ENCODE data around the gene C20orf173.

GRCh38 chr20:35578469-35578868, 49.0 kb upstream of the C20orf173 start:
- TF ChIP-seq, protein P1, sequence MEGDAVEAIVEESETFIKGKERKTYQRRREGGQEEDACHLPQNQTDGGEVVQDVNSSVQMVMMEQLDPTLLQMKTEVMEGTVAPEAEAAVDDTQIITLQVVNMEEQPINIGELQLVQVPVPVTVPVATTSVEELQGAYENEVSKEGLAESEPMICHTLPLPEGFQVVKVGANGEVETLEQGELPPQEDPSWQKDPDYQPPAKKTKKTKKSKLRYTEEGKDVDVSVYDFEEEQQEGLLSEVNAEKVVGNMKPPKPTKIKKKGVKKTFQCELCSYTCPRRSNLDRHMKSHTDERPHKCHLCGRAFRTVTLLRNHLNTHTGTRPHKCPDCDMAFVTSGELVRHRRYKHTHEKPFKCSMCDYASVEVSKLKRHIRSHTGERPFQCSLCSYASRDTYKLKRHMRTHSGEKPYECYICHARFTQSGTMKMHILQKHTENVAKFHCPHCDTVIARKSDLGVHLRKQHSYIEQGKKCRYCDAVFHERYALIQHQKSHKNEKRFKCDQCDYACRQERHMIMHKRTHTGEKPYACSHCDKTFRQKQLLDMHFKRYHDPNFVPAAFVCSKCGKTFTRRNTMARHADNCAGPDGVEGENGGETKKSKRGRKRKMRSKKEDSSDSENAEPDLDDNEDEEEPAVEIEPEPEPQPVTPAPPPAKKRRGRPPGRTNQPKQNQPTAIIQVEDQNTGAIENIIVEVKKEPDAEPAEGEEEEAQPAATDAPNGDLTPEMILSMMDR (IDR thresholded peaks at IDR 0.05; ENCODE audit: insufficient read depth, low read depth, low read length) = no peak
- TF ChIP-seq EZH2 (IDR thresholded peaks at IDR 0.05; ENCODE audit: insufficient read depth, low read length) = no peak

Measured in astrocyte (in vitro differentiated cells and primary cell).